HEK293 (cell line): ENCODE measurements around the gene VEGFA.
A peak's percentile ranks its signal among the peaks of the same experiment; 100 is the strongest.

Source experiments
- CTCF ChIA-PET: fragments of 350-600 bp; formaldehyde crosslinking; extraction: SDS; loops from one replicate; lab custom pipeline; 2021; ENCODE audit warnings: antibody characterized with exemption; lab: Yijun Ruan, JAX
- POLR2A ChIA-PET: fragments of 300-600 bp; formaldehyde crosslinking; extraction: SDS; loops from one replicate; lab custom pipeline; 2020; ENCODE audit warnings: antibody characterized with exemption, inconsistent platforms; lab: Yijun Ruan, JAX
- H3K27ac ChIP-seq: fragments of 200-500 bp; sonication (Bioruptor generic); 2 replicates; pipeline ENCODE4 v1.5.1; 2014; ENCODE audit warnings: low read depth, low read length, control low read depth, inconsistent platforms; ENCODE audit errors: extremely low read depth
- H3K36me3 ChIP-seq, 2 experiments: fragments of 200-500 bp in 1 of 2; sonication (Bioruptor generic) in 1 of 2; 1 replicate in 1 of 2; 2 replicates in 1 of 2; pipeline ENCODE4 v1.5.1; 2014 to 2017; ENCODE audit warnings: inconsistent platforms in 2 of 2, low read length in 2 of 2; ENCODE audit not compliant: control insufficient read depth in 2 of 2, insufficient read depth in 1 of 2
- H3K4me1 ChIP-seq: fragments of 200-500 bp; sonication (Bioruptor generic); 2 replicates; pipeline ENCODE4 v1.5.1; 2014; ENCODE audit warnings: mild to moderate bottlenecking, low read length, inconsistent platforms; ENCODE audit not compliant: control insufficient read depth, insufficient read depth
- H3K4me3 ChIP-seq: 2 replicates; pipeline ENCODE4 v1.5.1; 2011; ENCODE audit warnings: low read depth, mild to moderate bottlenecking, control low read depth, low read length, moderate library complexity
- H3K9me3 ChIP-seq: fragments of 200-500 bp; sonication (Bioruptor generic); 2 replicates; pipeline ENCODE4 v1.5.1; 2014; ENCODE audit warnings: low read depth, low read length, inconsistent platforms; ENCODE audit not compliant: control insufficient read depth, insufficient read depth
- GLI4 ChIP-seq: fragments of 450-650 bp; formaldehyde crosslinking; IDR thresholded peaks from 2 replicates; pipeline ENCODE4 v1.5.1; 2016; ENCODE audit warnings: missing biosample characterization, missing genetic modification characterization
- MZF1 ChIP-seq: fragments of 450-650 bp; formaldehyde crosslinking; IDR thresholded peaks from 2 replicates; pipeline ENCODE4 v1.5.1; 2017; ENCODE audit warnings: missing biosample characterization, missing genetic modification characterization, borderline replicate concordance
- OSR2 ChIP-seq: fragments of 450-650 bp; formaldehyde crosslinking; IDR thresholded peaks from 2 replicates; pipeline ENCODE4 v1.5.1; 2016; ENCODE audit warnings: missing biosample characterization, missing genetic modification characterization
- REPIN1 ChIP-seq: fragments of 450-650 bp; formaldehyde crosslinking; IDR thresholded peaks from 2 replicates; pipeline ENCODE4 v1.5.1; 2017; ENCODE audit warnings: missing biosample characterization, missing genetic modification characterization, low read depth
- ZBTB8A ChIP-seq: fragments of 450-650 bp; formaldehyde crosslinking; IDR thresholded peaks from 2 replicates; pipeline ENCODE4 v1.5.1; 2016; ENCODE audit warnings: missing biosample characterization, missing genetic modification characterization
- ZNF140 ChIP-seq: fragments of 450-650 bp; formaldehyde crosslinking; IDR thresholded peaks from 2 replicates; pipeline ENCODE4 v1.5.1; 2016; ENCODE audit warnings: missing biosample characterization, missing genetic modification characterization
- ZNF155 ChIP-seq: fragments of 450-650 bp; formaldehyde crosslinking; IDR thresholded peaks from 2 replicates; pipeline ENCODE4 v1.5.1; 2016; ENCODE audit warnings: missing biosample characterization, missing genetic modification characterization
- ZNF157 ChIP-seq: fragments of 450-650 bp; formaldehyde crosslinking; IDR thresholded peaks from 2 replicates; pipeline ENCODE4 v1.5.1; 2016; ENCODE audit warnings: missing biosample characterization, missing genetic modification characterization
- ZNF426 ChIP-seq: fragments of 450-650 bp; formaldehyde crosslinking; IDR thresholded peaks from 2 replicates; pipeline ENCODE4 v1.5.1; 2017; ENCODE audit warnings: missing biosample characterization, missing genetic modification characterization, mild to moderate bottlenecking, inconsistent platforms, moderate library complexity
- ZNF473 ChIP-seq: fragments of 450-650 bp; formaldehyde crosslinking; IDR thresholded peaks from 2 replicates; pipeline ENCODE4 v1.5.1; 2017; ENCODE audit warnings: missing biosample characterization, missing genetic modification characterization
- ZNF555 ChIP-seq: fragments of 450-650 bp; formaldehyde crosslinking; conservative IDR thresholded peaks from 2 replicates; pipeline ENCODE4 v1.5.1; 2017; ENCODE audit warnings: missing biosample characterization, mild to moderate bottlenecking, missing genetic modification characterization, inconsistent platforms
- ZNF561 ChIP-seq: fragments of 450-650 bp; IDR thresholded peaks from 2 replicates; pipeline ENCODE4 v1.5.1; 2018; ENCODE audit warnings: missing biosample characterization, missing genetic modification characterization, borderline replicate concordance
- ZNF658 ChIP-seq: fragments of 450-650 bp; formaldehyde crosslinking; IDR thresholded peaks from 2 replicates; pipeline ENCODE4; 2016; ENCODE audit warnings: missing biosample characterization, missing genetic modification characterization
- ZNF670 ChIP-seq: fragments of 450-650 bp; formaldehyde crosslinking; IDR thresholded peaks from 2 replicates; pipeline ENCODE4 v1.5.1; 2016; ENCODE audit warnings: missing biosample characterization, missing genetic modification characterization, low read depth
- ZNF707 ChIP-seq: fragments of 450-650 bp; formaldehyde crosslinking; IDR thresholded peaks from 2 replicates; pipeline ENCODE4 v1.5.1; 2016; ENCODE audit warnings: missing biosample characterization, missing genetic modification characterization
- TF ChIP-seq, protein P1 (sequence below): fragments of 450-650 bp; formaldehyde crosslinking; IDR thresholded peaks from 2 replicates; pipeline ENCODE4 v1.5.1; 2016; ENCODE audit warnings: missing biosample characterization, missing genetic modification characterization
- TF ChIP-seq, protein P2 (sequence below): fragments of 450-650 bp; formaldehyde crosslinking; IDR thresholded peaks from 2 replicates; pipeline ENCODE4 v1.5.1; 2016; ENCODE audit warnings: missing biosample characterization, missing genetic modification characterization
- TF ChIP-seq, protein P3 (sequence below): fragments of 450-650 bp; formaldehyde crosslinking; IDR thresholded peaks from 2 replicates; pipeline ENCODE4 v1.5.1; 2016; ENCODE audit warnings: missing biosample characterization, missing genetic modification characterization
- TF ChIP-seq, protein P4 (sequence below): fragments of 450-650 bp; formaldehyde crosslinking; IDR thresholded peaks from 2 replicates; pipeline ENCODE4 v1.5.1; 2016; ENCODE audit warnings: missing biosample characterization, missing genetic modification characterization
- TF ChIP-seq, protein P5 (sequence below): fragments of 450-650 bp; IDR thresholded peaks from 2 replicates; pipeline ENCODE4 v1.5.1; 2018; ENCODE audit warnings: missing biosample characterization, missing genetic modification characterization
- TF ChIP-seq, protein P6 (sequence below): fragments of 450-650 bp; formaldehyde crosslinking; IDR thresholded peaks from 2 replicates; pipeline ENCODE4 v1.5.1; 2017; ENCODE audit warnings: missing biosample characterization, mild to moderate bottlenecking, missing genetic modification characterization, moderate library complexity
- TF ChIP-seq, protein P7 (sequence below): fragments of 450-650 bp; formaldehyde crosslinking; IDR thresholded peaks from 2 replicates; pipeline ENCODE4 v1.5.1; 2017; ENCODE audit warnings: missing biosample characterization, missing genetic modification characterization

Gene VEGFA

DNA sequence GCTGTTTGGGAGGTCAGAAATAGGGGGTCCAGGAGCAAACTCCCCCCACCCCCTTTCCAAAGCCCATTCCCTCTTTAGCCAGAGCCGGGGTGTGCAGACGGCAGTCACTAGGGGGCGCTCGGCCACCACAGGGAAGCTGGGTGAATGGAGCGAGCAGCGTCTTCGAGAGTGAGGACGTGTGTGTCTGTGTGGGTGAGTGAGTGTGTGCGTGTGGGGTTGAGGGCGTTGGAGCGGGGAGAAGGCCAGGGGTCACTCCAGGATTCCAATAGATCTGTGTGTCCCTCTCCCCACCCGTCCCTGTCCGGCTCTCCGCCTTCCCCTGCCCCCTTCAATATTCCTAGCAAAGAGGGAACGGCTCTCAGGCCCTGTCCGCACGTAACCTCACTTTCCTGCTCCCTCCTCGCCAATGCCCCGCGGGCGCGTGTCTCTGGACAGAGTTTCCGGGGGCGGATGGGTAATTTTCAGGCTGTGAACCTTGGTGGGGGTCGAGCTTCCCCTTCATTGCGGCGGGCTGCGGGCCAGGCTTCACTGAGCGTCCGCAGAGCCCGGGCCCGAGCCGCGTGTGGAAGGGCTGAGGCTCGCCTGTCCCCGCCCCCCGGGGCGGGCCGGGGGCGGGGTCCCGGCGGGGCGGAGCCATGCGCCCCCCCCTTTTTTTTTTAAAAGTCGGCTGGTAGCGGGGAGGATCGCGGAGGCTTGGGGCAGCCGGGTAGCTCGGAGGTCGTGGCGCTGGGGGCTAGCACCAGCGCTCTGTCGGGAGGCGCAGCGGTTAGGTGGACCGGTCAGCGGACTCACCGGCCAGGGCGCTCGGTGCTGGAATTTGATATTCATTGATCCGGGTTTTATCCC lies at the start of gene VEGFA:
Gene VEGFA, plus strand, starts transcription at position 686 of the 846 bp plus-strand sequence.
- H3K4me3 ChIP-seq = peak within 1 kb of the TSS; percentile 84
- H3K36me3 ChIP-seq = peaks cover 0 to 3% of the 10 kb centered on the region in 2 experiments; a peak in 1 of 3 replicates
- no peaks in the 10 kb centered on the region for H3K9me3 ChIP-seq
- ChIA-PET POLR2A (interaction anchor here (0.6 to 4.5 kb wide), 64 partner anchors 9 to 477 kb away, joined by 3 to 40 read pairs (median 4); partner anchors contain the start of genes GTPBP2, HSP90AB1, LRRC73 and MAD2L1BP), CTCF (interaction anchor here (0.5 to 4.6 kb wide), 97 partner anchors 8 to 1051 kb away, joined by 3 to 189 read pairs (median 4); no protein-coding TSS in a partner anchor)
- no peaks in the 10 kb centered on the region; the same call in 1 of the 2 replicates for H3K4me1 ChIP-seq
- H3K27ac ChIP-seq = peak within 1 kb of the TSS; percentile 82
- no peak for TF ChIP-seq ZNF658
- TF ChIP-seq ZNF707 (tag by site-specific recombination) = no peak
- peak; percentile 77 for TF ChIP-seq ZBTB8A (tag by site-specific recombination)
- TF ChIP-seq ZNF155 (tag by site-specific recombination) = no peak
- TF ChIP-seq, protein P1, sequence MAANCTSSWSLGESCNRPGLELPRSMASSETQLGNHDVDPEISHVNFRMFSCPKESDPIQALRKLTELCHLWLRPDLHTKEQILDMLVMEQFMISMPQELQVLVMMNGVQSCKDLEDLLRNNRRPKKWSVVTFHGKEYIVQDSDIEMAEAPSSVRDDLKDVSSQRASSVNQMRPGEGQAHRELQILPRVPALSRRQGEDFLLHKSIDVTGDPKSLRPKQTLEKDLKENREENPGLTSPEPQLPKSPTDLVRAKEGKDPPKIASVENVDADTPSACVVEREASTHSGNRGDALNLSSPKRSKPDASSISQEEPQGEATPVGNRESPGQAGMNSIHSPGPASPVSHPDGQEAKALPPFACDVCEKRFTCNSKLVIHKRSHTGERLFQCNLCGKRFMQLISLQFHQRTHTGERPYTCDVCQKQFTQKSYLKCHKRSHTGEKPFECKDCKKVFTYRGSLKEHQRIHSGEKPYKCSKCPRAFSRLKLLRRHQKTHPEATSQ = peak; percentile 17; the same call in 1 of the 2 replicates
- no peak for TF ChIP-seq ZNF473
- TF ChIP-seq ZNF140 (tag by site-specific recombination) = no peak
- no peak for TF ChIP-seq REPIN1 (tag by site-specific recombination)
- no peak for TF ChIP-seq ZNF555 (tag by site-specific recombination)
- no peak for TF ChIP-seq ZNF670 (tag by site-specific recombination)
- no peak for TF ChIP-seq GLI4
- TF ChIP-seq, protein P2, sequence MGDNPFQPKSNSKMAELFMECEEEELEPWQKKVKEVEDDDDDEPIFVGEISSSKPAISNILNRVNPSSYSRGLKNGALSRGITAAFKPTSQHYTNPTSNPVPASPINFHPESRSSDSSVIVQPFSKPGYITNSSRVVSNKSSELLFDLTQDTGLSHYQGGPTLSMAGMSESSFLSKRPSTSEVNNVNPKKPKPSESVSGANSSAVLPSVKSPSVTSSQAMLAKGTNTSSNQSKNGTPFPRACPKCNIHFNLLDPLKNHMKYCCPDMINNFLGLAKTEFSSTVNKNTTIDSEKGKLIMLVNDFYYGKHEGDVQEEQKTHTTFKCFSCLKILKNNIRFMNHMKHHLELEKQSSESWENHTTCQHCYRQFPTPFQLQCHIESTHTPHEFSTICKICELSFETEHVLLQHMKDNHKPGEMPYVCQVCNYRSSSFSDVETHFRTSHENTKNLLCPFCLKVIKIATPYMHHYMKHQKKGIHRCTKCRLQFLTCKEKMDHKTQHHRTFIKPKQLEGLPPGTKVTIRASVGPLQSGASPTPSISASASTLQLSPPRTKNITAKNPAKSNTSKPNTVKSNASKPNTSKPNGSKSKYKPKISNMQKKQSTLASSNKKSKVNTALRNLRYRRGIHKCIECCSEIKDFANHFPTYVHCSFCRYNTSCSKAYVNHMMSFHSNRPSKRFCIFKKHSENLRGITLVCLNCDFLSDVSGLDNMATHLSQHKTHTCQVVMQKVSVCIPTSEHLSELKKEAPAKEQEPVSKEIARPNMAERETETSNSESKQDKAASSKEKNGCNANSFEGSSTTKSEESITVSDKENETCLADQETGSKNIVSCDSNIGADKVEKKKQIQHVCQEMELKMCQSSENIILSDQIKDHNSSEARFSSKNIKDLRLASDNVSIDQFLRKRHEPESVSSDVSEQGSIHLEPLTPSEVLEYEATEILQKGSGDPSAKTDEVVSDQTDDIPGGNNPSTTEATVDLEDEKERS (tag by site-specific recombination) = no peak
- TF ChIP-seq ZNF426 = no peak
- TF ChIP-seq, protein P3, sequence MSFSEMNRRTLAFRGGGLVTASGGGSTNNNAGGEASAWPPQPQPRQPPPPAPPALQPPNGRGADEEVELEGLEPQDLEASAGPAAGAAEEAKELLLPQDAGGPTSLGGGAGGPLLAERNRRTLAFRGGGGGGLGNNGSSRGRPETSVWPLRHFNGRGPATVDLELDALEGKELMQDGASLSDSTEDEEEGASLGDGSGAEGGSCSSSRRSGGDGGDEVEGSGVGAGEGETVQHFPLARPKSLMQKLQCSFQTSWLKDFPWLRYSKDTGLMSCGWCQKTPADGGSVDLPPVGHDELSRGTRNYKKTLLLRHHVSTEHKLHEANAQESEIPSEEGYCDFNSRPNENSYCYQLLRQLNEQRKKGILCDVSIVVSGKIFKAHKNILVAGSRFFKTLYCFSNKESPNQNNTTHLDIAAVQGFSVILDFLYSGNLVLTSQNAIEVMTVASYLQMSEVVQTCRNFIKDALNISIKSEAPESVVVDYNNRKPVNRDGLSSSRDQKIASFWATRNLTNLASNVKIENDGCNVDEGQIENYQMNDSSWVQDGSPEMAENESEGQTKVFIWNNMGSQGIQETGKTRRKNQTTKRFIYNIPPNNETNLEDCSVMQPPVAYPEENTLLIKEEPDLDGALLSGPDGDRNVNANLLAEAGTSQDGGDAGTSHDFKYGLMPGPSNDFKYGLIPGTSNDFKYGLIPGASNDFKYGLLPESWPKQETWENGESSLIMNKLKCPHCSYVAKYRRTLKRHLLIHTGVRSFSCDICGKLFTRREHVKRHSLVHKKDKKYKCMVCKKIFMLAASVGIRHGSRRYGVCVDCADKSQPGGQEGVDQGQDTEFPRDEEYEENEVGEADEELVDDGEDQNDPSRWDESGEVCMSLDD (tag by site-specific recombination) = peak; percentile 85
- no peak; the same call in 1 of the 2 replicates for TF ChIP-seq MZF1
- TF ChIP-seq, protein P4, sequence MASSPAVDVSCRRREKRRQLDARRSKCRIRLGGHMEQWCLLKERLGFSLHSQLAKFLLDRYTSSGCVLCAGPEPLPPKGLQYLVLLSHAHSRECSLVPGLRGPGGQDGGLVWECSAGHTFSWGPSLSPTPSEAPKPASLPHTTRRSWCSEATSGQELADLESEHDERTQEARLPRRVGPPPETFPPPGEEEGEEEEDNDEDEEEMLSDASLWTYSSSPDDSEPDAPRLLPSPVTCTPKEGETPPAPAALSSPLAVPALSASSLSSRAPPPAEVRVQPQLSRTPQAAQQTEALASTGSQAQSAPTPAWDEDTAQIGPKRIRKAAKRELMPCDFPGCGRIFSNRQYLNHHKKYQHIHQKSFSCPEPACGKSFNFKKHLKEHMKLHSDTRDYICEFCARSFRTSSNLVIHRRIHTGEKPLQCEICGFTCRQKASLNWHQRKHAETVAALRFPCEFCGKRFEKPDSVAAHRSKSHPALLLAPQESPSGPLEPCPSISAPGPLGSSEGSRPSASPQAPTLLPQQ = peak; percentile 70; the same call in 1 of the 2 replicates
- TF ChIP-seq, protein P5, sequence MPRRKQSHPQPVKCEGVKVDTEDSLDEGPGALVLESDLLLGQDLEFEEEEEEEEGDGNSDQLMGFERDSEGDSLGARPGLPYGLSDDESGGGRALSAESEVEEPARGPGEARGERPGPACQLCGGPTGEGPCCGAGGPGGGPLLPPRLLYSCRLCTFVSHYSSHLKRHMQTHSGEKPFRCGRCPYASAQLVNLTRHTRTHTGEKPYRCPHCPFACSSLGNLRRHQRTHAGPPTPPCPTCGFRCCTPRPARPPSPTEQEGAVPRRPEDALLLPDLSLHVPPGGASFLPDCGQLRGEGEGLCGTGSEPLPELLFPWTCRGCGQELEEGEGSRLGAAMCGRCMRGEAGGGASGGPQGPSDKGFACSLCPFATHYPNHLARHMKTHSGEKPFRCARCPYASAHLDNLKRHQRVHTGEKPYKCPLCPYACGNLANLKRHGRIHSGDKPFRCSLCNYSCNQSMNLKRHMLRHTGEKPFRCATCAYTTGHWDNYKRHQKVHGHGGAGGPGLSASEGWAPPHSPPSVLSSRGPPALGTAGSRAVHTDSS (tag by site-specific recombination) = no peak
- no peak for TF ChIP-seq OSR2 (tag by site-specific recombination)
- TF ChIP-seq, protein P6, sequence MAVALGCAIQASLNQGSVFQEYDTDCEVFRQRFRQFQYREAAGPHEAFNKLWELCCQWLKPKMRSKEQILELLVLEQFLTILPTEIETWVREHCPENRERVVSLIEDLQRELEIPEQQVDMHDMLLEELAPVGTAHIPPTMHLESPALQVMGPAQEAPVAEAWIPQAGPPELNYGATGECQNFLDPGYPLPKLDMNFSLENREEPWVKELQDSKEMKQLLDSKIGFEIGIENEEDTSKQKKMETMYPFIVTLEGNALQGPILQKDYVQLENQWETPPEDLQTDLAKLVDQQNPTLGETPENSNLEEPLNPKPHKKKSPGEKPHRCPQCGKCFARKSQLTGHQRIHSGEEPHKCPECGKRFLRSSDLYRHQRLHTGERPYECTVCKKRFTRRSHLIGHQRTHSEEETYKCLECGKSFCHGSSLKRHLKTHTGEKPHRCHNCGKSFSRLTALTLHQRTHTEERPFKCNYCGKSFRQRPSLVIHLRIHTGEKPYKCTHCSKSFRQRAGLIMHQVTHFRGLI (tag by site-specific recombination) = no peak; the same call in 1 of the 2 replicates
- TF ChIP-seq ZNF561 = peak; percentile 30; the same call in 1 of the 2 replicates
- TF ChIP-seq ZNF157 (tag by site-specific recombination) = 0 out of 2 replicates have a peak, but pooled peaks have one; percentile 18
- TF ChIP-seq, protein P7, sequence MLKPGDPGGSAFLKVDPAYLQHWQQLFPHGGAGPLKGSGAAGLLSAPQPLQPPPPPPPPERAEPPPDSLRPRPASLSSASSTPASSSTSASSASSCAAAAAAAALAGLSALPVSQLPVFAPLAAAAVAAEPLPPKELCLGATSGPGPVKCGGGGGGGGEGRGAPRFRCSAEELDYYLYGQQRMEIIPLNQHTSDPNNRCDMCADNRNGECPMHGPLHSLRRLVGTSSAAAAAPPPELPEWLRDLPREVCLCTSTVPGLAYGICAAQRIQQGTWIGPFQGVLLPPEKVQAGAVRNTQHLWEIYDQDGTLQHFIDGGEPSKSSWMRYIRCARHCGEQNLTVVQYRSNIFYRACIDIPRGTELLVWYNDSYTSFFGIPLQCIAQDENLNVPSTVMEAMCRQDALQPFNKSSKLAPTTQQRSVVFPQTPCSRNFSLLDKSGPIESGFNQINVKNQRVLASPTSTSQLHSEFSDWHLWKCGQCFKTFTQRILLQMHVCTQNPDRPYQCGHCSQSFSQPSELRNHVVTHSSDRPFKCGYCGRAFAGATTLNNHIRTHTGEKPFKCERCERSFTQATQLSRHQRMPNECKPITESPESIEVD = no peak
